AG20443 (cell line): ENCODE measurements around the gene DPF3.
A peak's percentile ranks its signal among the peaks of the same experiment; 100 is the strongest.

Source experiments
- DNase-seq: peaks from one replicate; pipeline ENCODE4 v3.0.0; 2012; ENCODE audit warnings: low spot score, mixed read lengths

The DPF3 gene

GRCh38 chr14:72715215-72715849 is 178.6 kb downstream of the DPF3 start:
- no peak for DNase-seq

- no peak for DNase-seq
Observed at GRCh38 chr14:72714871-72715214, 179.1 kb downstream of the DPF3 start.

GRCh38 chr14:72714094-72714493 is 179.8 kb downstream of the DPF3 start:
- no peak for DNase-seq

GRCh38 chr14:72711936-72712335 is 182.0 kb downstream of the DPF3 start:
- DNase-seq: no peak

- peak; percentile 35 for DNase-seq
Observed at GRCh38 chr14:72709916-72710611, 183.8 kb downstream of the DPF3 start.

- DNase-seq: no peak
Observed at GRCh38 chr14:72708708-72709475, 185.0 kb downstream of the DPF3 start.

GRCh38 chr14:72708222-72708621 is 185.7 kb downstream of the DPF3 start:
- no peak for DNase-seq

GRCh38 chr14:72706485-72706884 is 187.4 kb downstream of the DPF3 start:
- no peak for DNase-seq

DNA sequence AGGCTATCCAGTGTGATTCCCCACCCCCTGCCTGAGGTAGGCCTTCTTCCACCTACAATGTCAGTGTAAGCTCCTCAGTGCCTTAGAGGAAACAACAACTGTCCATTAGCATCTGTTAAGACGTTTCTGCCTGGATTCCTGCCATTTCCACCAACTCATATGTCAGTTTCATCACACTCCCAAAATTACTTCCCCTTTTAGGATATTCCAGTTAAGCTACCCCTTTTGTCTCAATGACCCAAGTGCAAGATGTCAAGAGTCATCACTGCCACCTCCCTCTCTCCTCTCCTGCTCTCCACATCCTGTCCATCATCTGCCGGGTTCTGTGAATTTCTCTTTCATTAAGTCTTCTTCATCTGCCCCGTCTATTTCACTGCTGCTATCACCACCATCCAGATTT is 189.4 kb downstream of the DPF3 start:
- no peak for DNase-seq

DNA sequence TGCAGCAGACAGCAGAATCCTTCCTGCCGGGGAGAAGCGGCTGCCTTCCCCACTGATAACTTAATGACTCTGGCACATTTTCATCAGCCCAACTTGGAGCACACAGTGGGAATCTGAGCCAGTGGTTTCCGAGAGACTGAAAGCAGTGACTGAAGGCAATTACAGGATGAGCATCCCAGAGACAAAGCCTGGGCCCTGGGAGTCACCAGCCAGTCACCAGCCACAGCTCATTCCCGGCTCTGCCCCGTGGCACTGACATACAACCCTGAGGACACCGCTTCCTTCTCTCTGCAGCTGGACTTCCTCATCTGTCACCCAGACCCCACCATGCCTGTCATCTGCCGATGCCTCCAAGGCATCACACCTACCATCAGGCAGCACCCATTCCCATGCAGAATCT is 192.3 kb downstream of the DPF3 start:
- peak; percentile 66 for DNase-seq

GRCh38 chr14:72701237-72701565 is 192.7 kb downstream of the DPF3 start:
- DNase-seq: no peak

DNA sequence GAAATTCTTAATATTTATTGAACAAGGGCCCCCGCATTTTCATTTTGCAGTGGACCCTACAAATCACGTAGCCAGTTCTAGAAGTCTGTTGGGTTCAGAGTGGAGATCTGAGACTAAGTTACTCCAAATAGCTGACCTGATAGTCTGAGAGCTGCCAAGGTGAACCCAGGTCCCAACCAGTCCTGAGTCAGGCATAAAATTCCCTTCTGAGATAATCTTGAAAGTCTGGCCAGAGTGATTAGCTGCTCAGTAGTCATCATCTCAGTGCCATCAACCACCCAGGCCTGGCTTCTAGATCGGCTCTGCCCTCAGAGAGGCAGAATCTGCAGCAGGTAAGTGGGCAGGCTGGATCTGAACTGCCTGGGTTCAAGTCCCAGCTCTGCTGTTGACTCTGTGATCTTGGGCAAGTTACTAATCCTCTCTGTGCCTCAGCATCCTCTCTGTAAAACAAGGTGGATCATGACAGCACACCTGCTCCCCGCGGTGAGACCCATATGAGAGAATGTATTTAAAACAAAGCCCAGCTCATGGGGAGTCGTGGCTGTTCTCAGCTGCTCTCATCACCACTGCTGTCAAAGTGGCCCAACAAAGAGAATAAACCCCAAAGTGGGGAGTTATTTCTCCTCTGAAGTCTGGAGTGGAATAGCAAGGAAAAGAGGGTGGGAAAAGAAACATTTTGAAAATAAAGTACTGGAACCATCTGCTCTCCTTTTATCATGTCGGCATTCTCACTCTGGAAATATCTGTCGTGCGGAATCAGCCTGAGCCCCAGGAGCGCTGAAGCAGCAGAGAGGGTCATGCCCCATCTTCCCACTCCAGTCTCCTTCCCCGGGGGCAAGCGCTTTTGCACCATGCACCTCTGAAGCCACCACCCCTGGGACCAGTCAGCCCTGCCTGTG is 193.3 kb downstream of the DPF3 start:
- DNase-seq: peak; percentile 41

GRCh38 chr14:72699852-72700257 is 194.0 kb downstream of the DPF3 start:
- DNase-seq: peak; percentile 88

DNA sequence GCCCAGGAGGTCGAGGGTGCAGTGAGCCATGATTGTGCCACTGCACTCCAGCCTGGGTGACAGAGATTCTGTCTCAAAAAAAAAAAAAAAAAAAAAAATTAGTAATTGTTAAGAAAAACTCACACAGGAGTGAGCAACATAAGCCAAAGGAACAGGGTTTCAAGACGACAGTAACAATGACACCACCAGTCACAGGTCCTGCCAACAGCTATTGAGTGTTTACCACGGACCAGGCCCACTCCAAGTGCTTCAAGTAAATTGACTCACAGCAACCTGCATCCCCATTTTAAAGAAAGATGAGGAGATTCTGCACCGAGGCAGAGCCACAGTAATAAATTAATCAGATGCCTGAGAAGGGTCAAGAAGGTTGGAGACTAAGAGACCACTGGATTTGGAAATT is 194.5 kb downstream of the DPF3 start:
- no peak for DNase-seq

DNA sequence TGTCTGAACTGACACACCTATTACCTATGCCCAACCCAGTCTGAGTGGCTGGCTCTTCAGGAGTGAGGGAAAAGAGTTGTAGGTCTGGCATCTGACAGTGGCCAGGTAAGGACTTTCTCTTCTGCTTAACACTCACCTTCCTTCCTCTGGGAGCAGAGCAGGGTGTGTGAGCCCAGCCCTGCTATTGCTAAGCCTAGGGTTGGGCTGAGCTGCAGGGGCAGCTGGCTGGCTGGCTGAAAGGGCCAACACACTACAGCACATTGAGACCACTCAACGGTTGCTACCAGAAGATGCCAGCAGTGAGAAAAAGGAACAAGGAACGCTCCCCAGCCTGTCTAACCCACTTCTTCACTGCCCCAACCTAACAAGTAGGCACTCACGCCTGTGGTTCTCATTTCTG is 201.2 kb downstream of the DPF3 start:
- peak; percentile 32 for DNase-seq

GRCh38 chr14:72690324-72690723 is 203.6 kb downstream of the DPF3 start:
- no peak for DNase-seq

- DNase-seq: no peak
Observed at GRCh38 chr14:72688990-72689671, 204.8 kb downstream of the DPF3 start.

DNA sequence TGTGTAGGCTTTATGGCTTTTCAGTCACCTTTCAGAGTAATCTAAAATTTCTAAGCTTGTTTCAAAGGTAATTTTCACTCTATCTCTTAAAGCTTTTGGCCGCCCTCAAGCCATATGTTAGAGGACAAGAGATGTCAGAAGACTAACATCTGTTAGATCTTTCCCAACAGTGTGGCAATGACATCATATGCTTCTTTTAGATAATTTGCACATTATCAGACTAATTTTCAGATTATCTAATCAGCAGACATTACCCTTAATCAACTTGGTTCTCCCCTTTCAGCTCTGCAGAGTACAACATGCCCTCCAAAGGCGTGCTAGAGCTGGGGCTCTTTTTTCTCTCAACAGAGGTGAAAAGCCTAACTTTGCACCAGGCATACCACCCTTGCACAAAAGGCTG is 207.1 kb downstream of the DPF3 start:
- DNase-seq: no peak

DNA sequence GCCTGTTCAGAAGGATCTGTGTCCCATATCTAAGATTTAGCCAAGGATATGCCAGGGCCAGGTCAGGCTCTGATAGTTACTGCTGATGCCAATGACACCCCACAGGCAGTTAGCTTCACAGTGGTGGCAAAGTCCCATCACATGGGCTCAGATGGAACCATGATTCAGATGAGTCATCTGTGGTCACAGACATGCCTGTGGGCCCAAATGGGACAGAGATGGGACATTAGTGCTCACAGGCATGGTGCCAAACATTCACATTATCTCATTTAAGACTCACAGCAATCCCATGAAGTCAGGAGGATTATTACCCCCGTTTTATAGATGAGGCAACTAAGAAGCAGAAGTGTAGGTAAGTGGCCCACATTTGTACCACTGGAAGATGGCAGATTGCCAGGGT is 207.8 kb downstream of the DPF3 start:
- DNase-seq: peak; percentile 20

GRCh38 chr14:72685456-72685855 is 208.4 kb downstream of the DPF3 start:
- no peak for DNase-seq

DNA sequence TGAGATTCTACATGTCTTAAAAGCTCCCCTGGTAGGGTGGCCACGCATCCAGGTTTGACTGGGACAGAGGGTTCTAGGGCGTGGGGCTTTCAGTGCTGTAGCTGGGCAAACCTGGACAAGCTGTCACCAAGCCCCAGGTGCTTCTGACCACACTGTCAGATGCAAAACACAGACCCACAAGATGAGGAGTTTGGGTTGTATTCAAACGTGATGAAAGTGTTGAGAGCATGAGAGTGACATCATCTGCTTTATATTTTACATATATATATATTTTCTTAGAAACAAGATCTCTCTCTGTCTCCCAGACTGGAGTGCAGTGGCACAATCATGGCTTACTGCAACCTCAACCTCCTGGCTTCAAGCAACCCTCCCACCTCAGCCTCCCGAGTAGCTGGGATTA is 210.1 kb downstream of the DPF3 start:
- DNase-seq: no peak

- DNase-seq: peak; percentile 81
Observed at GRCh38 chr14:72682188-72682587, 211.7 kb downstream of the DPF3 start.
